ENCODE measurements around the gene ABHD11.

Gene ABHD11

DNA sequence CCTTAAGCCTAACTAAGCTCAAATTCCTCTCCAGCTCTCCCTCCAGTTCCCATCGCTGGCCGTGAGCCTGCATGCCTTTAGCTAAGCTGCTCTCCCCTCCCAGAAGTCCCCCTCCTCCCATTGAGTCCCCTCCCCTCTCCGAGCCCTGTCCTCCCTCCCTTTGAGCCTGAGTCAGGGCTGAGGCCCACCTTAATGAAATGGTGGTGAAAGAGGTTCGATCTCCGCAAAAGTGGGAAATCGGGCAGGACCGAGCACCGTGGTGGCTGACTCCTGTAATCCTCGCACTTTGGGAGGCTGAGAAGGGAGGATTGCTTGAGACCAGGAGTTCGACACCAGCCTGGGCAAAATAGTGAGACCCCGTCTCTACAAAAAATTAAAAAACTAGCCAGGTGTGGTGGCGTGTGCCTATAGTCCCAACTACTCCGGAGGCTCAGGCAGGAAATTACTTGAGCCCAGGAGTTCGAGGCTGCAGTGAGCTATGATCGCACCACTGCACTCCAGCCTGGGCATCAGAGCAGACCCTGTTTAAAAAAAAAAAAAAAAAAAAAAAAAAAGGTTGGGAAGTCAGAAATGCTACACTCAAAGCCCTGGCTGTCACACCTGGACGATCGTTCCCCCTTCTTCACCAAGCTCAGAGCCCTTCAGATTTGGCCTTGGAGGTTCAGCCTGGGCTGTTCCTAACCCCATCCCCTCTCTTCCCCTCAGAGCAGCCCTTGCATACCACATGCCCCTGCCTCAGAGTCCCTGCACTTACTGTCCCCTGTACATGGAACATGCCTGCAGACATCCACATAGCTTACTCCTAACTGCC lies 32.5 kb upstream of the ABHD11 start:
- H2BK15ac ChIP-seq (ENCODE audit: low read length), result peak overlapping the region; percentile 79
- no peak overlapping the region for H2AK5ac ChIP-seq (ENCODE audit: low read depth, low read length)
- H3K4me2 ChIP-seq (ENCODE audit: insufficient read depth, low read length, poor library complexity, severe bottlenecking), result peak overlapping the region; percentile 89
- H3K27me3 ChIP-seq (ENCODE audit: control insufficient read depth in 3 of 3, insufficient read depth in 3 of 3, low read depth in 1 of 3, low read length in 3 of 3), result peaks cover 0 to 45% (median 15%) of the 10 kb centered on the region in 3 experiments
- no peaks in the 10 kb centered on the region for H3K36me3 ChIP-seq (replicated peaks in 1 of 2; ENCODE audit: control insufficient read depth in 2 of 2, insufficient read depth in 2 of 2, low read length in 2 of 2)
- H2BK12ac ChIP-seq (ENCODE audit: low read length), result peak overlapping the region; percentile 18
- peaks cover 0 to 3% of the 10 kb centered on the region in 2 donors for H3K9me3 ChIP-seq (replicated peaks in 1 of 2; ENCODE audit: control insufficient read depth in 2 of 2, insufficient read depth in 1 of 2, low read depth in 1 of 2, low read length in 2 of 2)
- DNase-seq (ENCODE audit: low spot score), result no peak
- peaks cover 0 to 9% of the 10 kb centered on the region in 2 donors for H3K4me1 ChIP-seq (ENCODE audit: control insufficient read depth in 2 of 2, insufficient read depth in 1 of 2, low read depth in 1 of 2, low read length in 2 of 2)
- peak overlapping the region; percentile 89 for H3K18ac ChIP-seq (ENCODE audit: low read length)
- no peak overlapping the region for H3K23ac ChIP-seq (ENCODE audit: low read depth, low read length, poor library complexity)
- H3K4me3 ChIP-seq (ENCODE audit: low read length in 2 of 2), result peak overlapping the region in 1 of 2 donors; percentile 75
- no peak overlapping the region for H4K91ac ChIP-seq (ENCODE audit: low read depth, low read length, poor library complexity)
- H2BK5ac ChIP-seq (ENCODE audit: low read length), result no peak overlapping the region
- peak overlapping the region; percentile 85 for H2AFZ ChIP-seq (ENCODE audit: low read length)
- WGBS, 2 donors (ENCODE audit: extremely low coverage in 2 of 2, insufficient read length in 2 of 2, insufficient replicate concordance in 1 of 2), result no CpG with 5 or more reads among the region's 17 CpGs
- H2BK120ac ChIP-seq (ENCODE audit: low read depth, low read length), result no peak overlapping the region
- no peak overlapping the region for H3K4ac ChIP-seq (ENCODE audit: low read length)
- H3K14ac ChIP-seq (ENCODE audit: low read length), result peak overlapping the region; percentile 31
- H3K79me1 ChIP-seq (ENCODE audit: low read depth, low read length), result no peaks in the 10 kb centered on the region
- no peak overlapping the region for H4K8ac ChIP-seq (ENCODE audit: low read depth, low read length)
- peak overlapping the region; percentile 54 for H3K27ac ChIP-seq (replicated peaks; ENCODE audit: low read length)
- H3K9ac ChIP-seq (ENCODE audit: low read depth, low read length, poor library complexity), result no peak overlapping the region

DNA sequence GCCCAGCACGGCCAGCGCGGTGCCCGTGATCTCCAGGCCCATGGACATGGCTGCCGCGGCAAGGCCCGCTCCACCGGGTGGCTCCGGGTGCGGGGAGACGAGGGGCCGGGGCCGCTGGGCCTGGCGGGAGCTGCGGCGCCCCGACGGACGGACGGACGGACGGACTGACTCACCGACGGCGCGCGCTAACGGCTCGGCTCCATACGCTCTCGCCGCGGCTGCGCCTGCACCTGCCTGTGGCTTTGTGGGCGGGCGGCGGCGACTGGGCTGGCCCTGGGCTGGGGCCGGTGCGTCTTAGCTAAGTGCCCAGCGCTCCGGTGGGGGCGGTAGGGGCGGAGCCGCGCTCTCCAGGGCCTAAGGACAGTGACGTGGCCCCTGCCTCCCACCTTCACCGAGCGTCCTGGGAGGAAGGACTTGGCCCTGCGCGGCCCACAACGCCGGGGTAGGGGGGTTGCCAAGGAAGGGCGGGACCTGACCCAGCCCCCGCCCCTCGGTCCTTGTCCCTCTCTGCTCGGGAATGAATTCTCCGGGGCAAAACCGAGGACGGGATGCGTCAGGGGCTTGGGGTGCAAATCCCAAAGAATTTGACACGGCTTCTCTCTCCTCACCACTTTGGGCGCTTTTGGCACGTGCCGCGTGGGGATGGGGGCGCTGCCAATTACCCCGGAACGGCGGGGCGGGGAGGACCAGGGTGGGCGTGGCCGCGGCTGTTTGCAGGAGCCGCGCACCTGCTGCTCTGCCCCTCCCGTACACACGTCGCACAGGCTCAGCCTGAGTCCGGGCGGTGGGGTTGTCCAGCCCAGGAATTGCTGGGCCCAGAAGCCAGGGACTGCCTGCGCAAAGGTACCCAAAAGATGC lies 31.6 kb upstream of the ABHD11 start, which contains the start of gene CLDN3:
CLDN3 (minus strand) TSS at position 269 of the 858 bp plus-strand sequence; CDS start at position 48, 221 bp downstream.
- peak within 1 kb of the TSS; percentile 99 for H3K23ac ChIP-seq (ENCODE audit: low read depth, low read length, poor library complexity)
- H3K4me1 ChIP-seq (ENCODE audit: control insufficient read depth in 2 of 2, insufficient read depth in 1 of 2, low read depth in 1 of 2, low read length in 2 of 2), result peaks cover 0 to 9% of the 10 kb centered on the region in 2 donors
- DNase-seq (ENCODE audit: low spot score), result peak; percentile 73
- peak within 1 kb of the TSS; percentile 99 for H3K18ac ChIP-seq (ENCODE audit: low read length)
- H3K9me3 ChIP-seq (replicated peaks in 1 of 2; ENCODE audit: control insufficient read depth in 2 of 2, insufficient read depth in 1 of 2, low read depth in 1 of 2, low read length in 2 of 2), result peaks cover 0 to 3% of the 10 kb centered on the region in 2 donors
- peak within 1 kb of the TSS; percentile 100 for H3K14ac ChIP-seq (ENCODE audit: low read length)
- no peaks in the 10 kb centered on the region for H3K36me3 ChIP-seq (replicated peaks in 1 of 2; ENCODE audit: control insufficient read depth in 2 of 2, insufficient read depth in 2 of 2, low read length in 2 of 2)
- H3K9ac ChIP-seq (ENCODE audit: low read depth, low read length, poor library complexity), result peak within 1 kb of the TSS; percentile 91
- H4K8ac ChIP-seq (ENCODE audit: low read depth, low read length), result peak within 1 kb of the TSS; percentile 52
- peak within 1 kb of the TSS; percentile 41 for H2BK120ac ChIP-seq (ENCODE audit: low read depth, low read length)
- H3K4me3 ChIP-seq (ENCODE audit: low read length in 2 of 2), result peak within 1 kb of the TSS; percentile 15 to 75
- peak within 1 kb of the TSS; percentile 96 for H2BK15ac ChIP-seq (ENCODE audit: low read length)
- H2BK12ac ChIP-seq (ENCODE audit: low read length), result peak within 1 kb of the TSS; percentile 47
- no peaks in the 10 kb centered on the region for H3K79me1 ChIP-seq (ENCODE audit: low read depth, low read length)
- peak within 1 kb of the TSS; percentile 54 for H3K27ac ChIP-seq (replicated peaks; ENCODE audit: low read length)
- H2BK5ac ChIP-seq (ENCODE audit: low read length), result peak within 1 kb of the TSS; percentile 75
- peak within 1 kb of the TSS; percentile 99 for H2AK5ac ChIP-seq (ENCODE audit: low read depth, low read length)
- H3K4me2 ChIP-seq (ENCODE audit: insufficient read depth, low read length, poor library complexity, severe bottlenecking), result peak within 1 kb of the TSS; percentile 89
- peak within 1 kb of the TSS; percentile 97 for H4K91ac ChIP-seq (ENCODE audit: low read depth, low read length, poor library complexity)
- H3K27me3 ChIP-seq (ENCODE audit: control insufficient read depth in 3 of 3, insufficient read depth in 3 of 3, low read depth in 1 of 3, low read length in 3 of 3), result peaks cover 0 to 45% (median 15%) of the 10 kb centered on the region in 3 experiments
- WGBS, 2 donors (ENCODE audit: extremely low coverage in 2 of 2, insufficient read length in 2 of 2, insufficient replicate concordance in 1 of 2), result no CpG with 5 or more reads among the region's 82 CpGs
- H2AFZ ChIP-seq (ENCODE audit: low read length), result peak within 1 kb of the TSS; percentile 85
- H3K4ac ChIP-seq (ENCODE audit: low read length), result peak within 1 kb of the TSS; percentile 76

DNA sequence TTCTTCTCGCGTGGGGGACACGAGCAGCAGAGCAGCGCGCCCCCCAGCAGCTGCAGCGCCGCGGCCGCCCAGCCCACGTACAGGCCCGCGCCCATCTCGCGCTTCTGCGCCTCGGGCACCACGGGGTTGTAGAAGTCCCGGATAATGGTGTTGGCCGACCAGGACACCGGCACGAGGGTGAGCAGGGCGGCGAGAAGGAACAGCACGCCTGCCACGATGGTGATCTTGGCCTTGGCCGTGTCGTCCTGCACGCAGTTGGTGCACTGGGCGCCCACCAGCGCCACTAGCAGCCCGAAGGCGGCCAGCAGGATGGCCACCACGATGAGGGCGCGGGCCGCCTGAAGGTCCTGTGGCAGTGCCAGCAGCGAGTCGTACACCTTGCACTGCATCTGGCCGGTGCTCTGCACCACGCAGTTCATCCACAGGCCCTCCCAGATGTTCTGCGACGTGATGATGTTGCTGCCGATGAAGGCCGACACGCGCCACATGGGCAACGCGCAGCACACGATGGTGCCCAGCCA lies 30.9 kb upstream of the ABHD11 start:
- Histone ChIP-seq H3K9ac (ENCODE audit: low read depth, low read length, poor library complexity) (peak overlapping the region; percentile 91), H3K4ac (ENCODE audit: low read length) (peak overlapping the region; percentile 76), H2BK15ac (ENCODE audit: low read length) (peak overlapping the region; percentile 96), H3K27ac (replicated peaks; ENCODE audit: low read length) (no peak overlapping the region), H3K4me3 (ENCODE audit: low read length in 2 of 2) (peak overlapping the region in 1 of 2 donors; percentile 75), H2BK12ac (ENCODE audit: low read length) (peak overlapping the region; percentile 47), H4K8ac (ENCODE audit: low read depth, low read length) (peak overlapping the region; percentile 52), H3K79me1 (ENCODE audit: low read depth, low read length) (no peaks in the 10 kb centered on the region), H3K23ac (ENCODE audit: low read depth, low read length, poor library complexity) (peak overlapping the region; percentile 99), H2BK5ac (ENCODE audit: low read length) (peak overlapping the region; percentile 75), H2AFZ (ENCODE audit: low read length) (peak overlapping the region; percentile 85), H4K91ac (ENCODE audit: low read depth, low read length, poor library complexity) (peak overlapping the region; percentile 97), H2BK120ac (ENCODE audit: low read depth, low read length) (no peak overlapping the region), H3K36me3 (replicated peaks in 1 of 2; ENCODE audit: control insufficient read depth in 2 of 2, insufficient read depth in 2 of 2, low read length in 2 of 2) (no peaks in the 10 kb centered on the region), H3K4me1 (ENCODE audit: control insufficient read depth in 2 of 2, insufficient read depth in 1 of 2, low read depth in 1 of 2, low read length in 2 of 2) (peaks cover 0 to 9% of the 10 kb centered on the region in 2 donors), H3K27me3 (ENCODE audit: control insufficient read depth in 3 of 3, insufficient read depth in 3 of 3, low read depth in 1 of 3, low read length in 3 of 3) (peaks cover 0 to 45% (median 15%) of the 10 kb centered on the region in 3 experiments), H3K18ac (ENCODE audit: low read length) (peak overlapping the region; percentile 99), H3K14ac (ENCODE audit: low read length) (peak overlapping the region; percentile 100), H3K4me2 (ENCODE audit: insufficient read depth, low read length, poor library complexity, severe bottlenecking) (peak overlapping the region; percentile 89), H3K9me3 (replicated peaks in 1 of 2; ENCODE audit: control insufficient read depth in 2 of 2, insufficient read depth in 1 of 2, low read depth in 1 of 2, low read length in 2 of 2) (peaks cover 0 to 3% of the 10 kb centered on the region in 2 donors), H2AK5ac (ENCODE audit: low read depth, low read length) (peak overlapping the region; percentile 99)
- DNase-seq (ENCODE audit: low spot score), result no peak
- no CpG with 5 or more reads among the region's 49 CpGs for WGBS, 2 donors (ENCODE audit: extremely low coverage in 2 of 2, insufficient read length in 2 of 2, insufficient replicate concordance in 1 of 2)
